ENCODE measurements around the gene PAPOLB. TPM values are rescaled to one million over a fixed set of nuclear protein-coding genes. Genes with fewer than 3 reads are reported as not detected.

The PAPOLB gene
- total RNA-seq, 1 donor = 0.36 TPM

DNA sequence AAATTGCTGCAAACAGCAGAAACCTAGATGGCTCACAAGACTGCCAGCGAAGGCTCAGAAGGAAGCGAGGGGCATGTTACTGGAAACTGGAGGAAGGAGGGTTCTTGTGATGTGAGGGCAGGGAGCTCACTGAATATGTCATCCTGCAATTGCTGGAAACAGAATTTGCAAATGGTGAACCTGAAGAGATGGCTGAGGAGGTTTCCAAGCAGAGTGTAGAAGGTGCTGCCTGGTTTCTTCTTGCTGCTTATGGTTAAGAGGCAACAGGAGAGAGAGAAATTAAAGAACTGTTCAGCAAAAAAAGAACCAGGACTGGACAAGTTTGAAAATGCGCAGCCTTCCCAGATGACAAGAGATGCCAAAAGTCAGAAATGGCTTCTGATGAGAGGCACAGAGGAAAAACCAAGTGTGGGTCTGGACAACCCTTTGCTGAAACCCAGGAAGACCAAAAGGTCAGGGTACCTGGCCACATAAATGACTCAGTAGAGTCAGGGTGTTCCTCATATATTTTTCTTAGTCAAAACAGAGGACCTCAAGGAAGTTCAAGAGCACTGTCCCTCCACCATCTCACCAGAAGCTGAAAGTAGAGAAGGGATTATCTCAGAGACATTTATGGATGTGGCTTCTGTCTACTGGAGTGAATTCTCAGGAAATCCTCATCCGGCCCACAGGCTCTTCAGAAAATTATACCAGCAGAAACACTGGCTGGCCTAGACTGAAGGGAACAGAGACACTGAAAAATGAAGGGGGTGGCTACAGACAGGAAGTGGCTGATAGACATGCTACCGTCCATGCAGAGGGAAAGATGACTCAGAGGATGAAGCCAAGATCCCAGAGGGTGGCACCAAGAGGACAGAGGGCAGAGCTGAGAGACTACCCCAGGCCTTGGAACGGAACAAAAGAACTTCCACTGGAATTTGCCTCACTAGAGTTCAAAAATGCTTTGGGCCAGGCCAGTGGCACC, 10.1 kb downstream of the PAPOLB start:
- Histone ChIP-seq H3K4me2 (ENCODE audit: insufficient read depth, low read length) (no peak overlapping the region), H3K79me2 (ENCODE audit: insufficient read depth, low read length) (no peaks in the 10 kb centered on the region), H2AFZ (ENCODE audit: low read length) (peak overlapping the region; percentile 14), H3K27me3 (ENCODE audit: insufficient read depth, low read length) (no peaks in the 10 kb centered on the region), H3K4me1 (ENCODE audit: insufficient read depth, low read length) (no peaks in the 10 kb centered on the region), H4K20me1 (ENCODE audit: insufficient read depth, low read length) (no peaks in the 10 kb centered on the region), H3K4me3 (ENCODE audit: insufficient read depth, low read length) (no peak overlapping the region), H3K27ac (ENCODE audit: low read depth, low read length) (no peak overlapping the region), H3K9me3 (ENCODE audit: low read depth, low read length) (no peaks in the 10 kb centered on the region), H3K36me3 (ENCODE audit: insufficient read depth, low read length) (no peaks in the 10 kb centered on the region)
- TF ChIP-seq, protein P1, sequence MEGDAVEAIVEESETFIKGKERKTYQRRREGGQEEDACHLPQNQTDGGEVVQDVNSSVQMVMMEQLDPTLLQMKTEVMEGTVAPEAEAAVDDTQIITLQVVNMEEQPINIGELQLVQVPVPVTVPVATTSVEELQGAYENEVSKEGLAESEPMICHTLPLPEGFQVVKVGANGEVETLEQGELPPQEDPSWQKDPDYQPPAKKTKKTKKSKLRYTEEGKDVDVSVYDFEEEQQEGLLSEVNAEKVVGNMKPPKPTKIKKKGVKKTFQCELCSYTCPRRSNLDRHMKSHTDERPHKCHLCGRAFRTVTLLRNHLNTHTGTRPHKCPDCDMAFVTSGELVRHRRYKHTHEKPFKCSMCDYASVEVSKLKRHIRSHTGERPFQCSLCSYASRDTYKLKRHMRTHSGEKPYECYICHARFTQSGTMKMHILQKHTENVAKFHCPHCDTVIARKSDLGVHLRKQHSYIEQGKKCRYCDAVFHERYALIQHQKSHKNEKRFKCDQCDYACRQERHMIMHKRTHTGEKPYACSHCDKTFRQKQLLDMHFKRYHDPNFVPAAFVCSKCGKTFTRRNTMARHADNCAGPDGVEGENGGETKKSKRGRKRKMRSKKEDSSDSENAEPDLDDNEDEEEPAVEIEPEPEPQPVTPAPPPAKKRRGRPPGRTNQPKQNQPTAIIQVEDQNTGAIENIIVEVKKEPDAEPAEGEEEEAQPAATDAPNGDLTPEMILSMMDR (IDR thresholded peaks at IDR 0.05; ENCODE audit: extremely low read depth, low read depth, low read length) = no peak
- no peak for DNase-seq (ENCODE audit: insufficient read length, low spot score, missing footprints)

DNA sequence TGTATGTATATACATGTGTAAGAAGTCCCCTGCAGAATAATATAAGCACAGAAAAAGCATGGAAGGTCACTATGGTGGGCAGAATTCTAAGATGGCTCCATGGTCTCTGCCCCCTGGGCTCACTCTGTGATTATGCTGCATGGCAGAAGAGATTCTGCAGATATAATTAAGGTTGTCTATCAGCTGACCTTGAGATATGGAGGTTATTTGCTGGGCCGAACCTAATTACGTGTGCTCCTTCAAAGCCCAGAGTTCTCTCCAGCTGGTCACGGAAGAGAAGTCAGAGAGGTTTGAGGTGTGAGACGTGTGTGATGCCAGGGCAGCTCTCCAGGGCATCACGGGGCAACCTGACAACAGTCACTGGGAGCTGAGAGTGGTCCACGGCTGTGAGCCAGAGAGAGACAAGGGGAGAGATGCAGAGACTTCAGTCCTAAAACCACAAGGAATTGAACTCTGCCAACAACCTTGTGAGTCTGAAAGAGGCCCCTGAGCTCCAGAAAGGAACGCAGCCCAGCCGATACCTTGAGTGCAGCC, 11.5 kb downstream of the PAPOLB start:
- H4K20me1 ChIP-seq (ENCODE audit: insufficient read depth, low read length) = no peaks in the 10 kb centered on the region
- H2AFZ ChIP-seq (ENCODE audit: low read length) = no peak overlapping the region
- no peak overlapping the region for H3K4me2 ChIP-seq (ENCODE audit: insufficient read depth, low read length)
- no peaks in the 10 kb centered on the region for H3K27me3 ChIP-seq (ENCODE audit: insufficient read depth, low read length)
- H3K27ac ChIP-seq (ENCODE audit: low read depth, low read length) = no peak overlapping the region
- no peaks in the 10 kb centered on the region for H3K79me2 ChIP-seq (ENCODE audit: insufficient read depth, low read length)
- no peaks in the 10 kb centered on the region for H3K4me1 ChIP-seq (ENCODE audit: insufficient read depth, low read length)
- no peaks in the 10 kb centered on the region for H3K36me3 ChIP-seq (ENCODE audit: insufficient read depth, low read length)
- H3K9me3 ChIP-seq (ENCODE audit: low read depth, low read length) = no peaks in the 10 kb centered on the region
- no peak overlapping the region for H3K4me3 ChIP-seq (ENCODE audit: insufficient read depth, low read length)
- no peak for DNase-seq (ENCODE audit: insufficient read length, low spot score, missing footprints)
- TF ChIP-seq, protein P1 (IDR thresholded peaks at IDR 0.05; ENCODE audit: extremely low read depth, low read depth, low read length) = no peak

DNA sequence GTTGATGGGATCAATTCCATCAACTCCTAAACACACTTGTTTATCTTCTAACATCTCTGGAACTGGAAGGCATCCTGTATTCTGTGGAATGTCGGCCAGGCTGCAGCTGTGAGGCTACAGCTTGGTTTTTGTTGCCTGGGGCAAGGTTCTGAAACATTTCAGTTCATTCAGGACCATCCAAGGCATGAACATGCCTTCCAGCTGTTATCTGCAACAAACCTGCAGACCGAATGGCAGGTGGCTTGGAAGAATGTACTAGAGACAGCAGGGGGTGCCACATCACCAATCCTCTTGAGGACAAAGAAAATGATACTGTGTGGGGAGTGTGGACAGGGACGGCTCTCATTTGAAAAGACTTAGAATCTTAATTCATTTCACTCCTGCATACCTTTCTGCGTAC, 12.4 kb downstream of the PAPOLB start:
- H2AFZ ChIP-seq (ENCODE audit: low read length) = no peak overlapping the region
- TF ChIP-seq, protein P1 (IDR thresholded peaks at IDR 0.05; ENCODE audit: extremely low read depth, low read depth, low read length) = peak; percentile 31
- no peaks in the 10 kb centered on the region for H3K79me2 ChIP-seq (ENCODE audit: insufficient read depth, low read length)

DNA sequence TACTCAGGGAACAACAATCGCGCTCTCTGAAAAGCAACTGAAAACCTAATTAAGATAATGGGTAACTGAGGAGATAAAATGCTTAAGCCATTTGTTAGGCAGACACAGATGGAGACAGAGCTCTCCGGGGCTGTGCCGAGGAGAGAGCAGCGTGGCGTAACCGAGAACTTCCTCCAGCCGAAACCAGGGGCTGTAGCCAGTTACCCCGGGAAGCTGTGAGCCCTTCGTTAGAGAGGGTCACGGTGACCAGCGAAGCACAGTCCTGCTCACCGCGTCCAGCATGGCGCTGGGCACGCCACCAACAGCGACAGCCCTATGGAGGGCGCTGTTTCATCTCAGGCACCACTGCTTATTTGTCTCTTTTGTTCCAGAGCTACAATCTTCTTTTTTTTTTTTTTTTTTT, 16.1 kb downstream of the PAPOLB start:
- peak overlapping the region; percentile 39 for H3K4me3 ChIP-seq (ENCODE audit: insufficient read depth, low read length)
- no peaks in the 10 kb centered on the region for H3K9me3 ChIP-seq (ENCODE audit: low read depth, low read length)
- no peaks in the 10 kb centered on the region for H3K4me1 ChIP-seq (ENCODE audit: insufficient read depth, low read length)
- no peaks in the 10 kb centered on the region for H3K79me2 ChIP-seq (ENCODE audit: insufficient read depth, low read length)
- peak overlapping the region; percentile 64 for H3K4me2 ChIP-seq (ENCODE audit: insufficient read depth, low read length)
- H2AFZ ChIP-seq (ENCODE audit: low read length) = peak overlapping the region; percentile 78
- no peak for DNase-seq (ENCODE audit: insufficient read length, low spot score, missing footprints)
- no peaks in the 10 kb centered on the region for H3K36me3 ChIP-seq (ENCODE audit: insufficient read depth, low read length)
- TF ChIP-seq, protein P1 (IDR thresholded peaks at IDR 0.05; ENCODE audit: extremely low read depth, low read depth, low read length) = peak; percentile 26
- no peaks in the 10 kb centered on the region for H3K27me3 ChIP-seq (ENCODE audit: insufficient read depth, low read length)
- H4K20me1 ChIP-seq (ENCODE audit: insufficient read depth, low read length) = no peaks in the 10 kb centered on the region
- H3K27ac ChIP-seq (ENCODE audit: low read depth, low read length) = no peak overlapping the region

More for the DNA sequence above, 12.4 kb downstream of the PAPOLB start:
- Histone ChIP-seq H3K27me3 (ENCODE audit: insufficient read depth, low read length) (no peaks in the 10 kb centered on the region), H3K4me3 (ENCODE audit: insufficient read depth, low read length) (no peak overlapping the region), H3K27ac (ENCODE audit: low read depth, low read length) (no peak overlapping the region), H3K36me3 (ENCODE audit: insufficient read depth, low read length) (no peaks in the 10 kb centered on the region), H3K9me3 (ENCODE audit: low read depth, low read length) (no peaks in the 10 kb centered on the region), H3K4me2 (ENCODE audit: insufficient read depth, low read length) (no peak overlapping the region), H3K4me1 (ENCODE audit: insufficient read depth, low read length) (no peaks in the 10 kb centered on the region), H4K20me1 (ENCODE audit: insufficient read depth, low read length) (no peaks in the 10 kb centered on the region)
- no peak for DNase-seq (ENCODE audit: insufficient read length, low spot score, missing footprints)
